ENCODE data around the gene ACACB.

The ACACB gene

DNA sequence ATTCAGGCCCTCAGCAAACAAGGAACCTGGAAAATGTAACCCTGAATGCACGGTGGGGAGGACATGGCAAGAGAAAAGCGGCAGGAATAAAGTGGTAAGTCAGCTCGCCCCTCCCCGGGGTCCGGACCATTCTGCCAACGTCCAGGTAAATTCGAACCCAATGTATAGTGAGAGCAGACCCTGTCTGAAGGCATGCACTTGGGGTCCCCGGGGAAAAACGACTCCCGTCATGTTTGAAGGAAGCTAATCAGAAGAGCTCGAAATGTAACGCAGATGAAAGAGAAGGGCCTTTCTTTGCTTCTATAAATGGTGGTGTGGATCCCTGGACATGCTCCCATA, 193 bp downstream of the ACACB start:
- DNase-seq, result no peak
- no peaks in the 10 kb centered on the region for H3K9me3 ChIP-seq (ENCODE audit: severe bottlenecking)
- no peak overlapping the region for H3K27ac ChIP-seq
- peaks cover 7% of the 10 kb centered on the region for H3K36me3 ChIP-seq
- TF ChIP-seq CTCF (IDR thresholded peaks at IDR 0.05; ENCODE audit: low read depth, low read length), result no peak
- no peak overlapping the region for H3K4me3 ChIP-seq (ENCODE audit: low read depth, low read length)
- no peaks in the 10 kb centered on the region for H3K27me3 ChIP-seq (ENCODE audit: insufficient read depth, low read depth, severe bottlenecking)

- TF ChIP-seq CTCF (IDR thresholded peaks at IDR 0.05; ENCODE audit: low read depth, low read length), result no peak
- Histone ChIP-seq H3K27me3 (ENCODE audit: insufficient read depth, low read depth, severe bottlenecking) (no peaks in the 10 kb centered on the region), H3K36me3 (no peaks in the 10 kb centered on the region), H3K27ac (no peak overlapping the region), H3K9me3 (ENCODE audit: severe bottlenecking) (no peaks in the 10 kb centered on the region), H3K4me3 (ENCODE audit: low read depth, low read length) (no peak overlapping the region)
- DNase-seq, result no peak
Measured at GRCh38 chr12:109120095-109120494, 3.7 kb downstream of the ACACB start.

GRCh38 chr12:109120557-109120956, 4.2 kb downstream of the ACACB start:
- H3K27ac ChIP-seq, result no peak overlapping the region
- DNase-seq, result no peak
- H3K9me3 ChIP-seq (ENCODE audit: severe bottlenecking), result no peaks in the 10 kb centered on the region
- no peak overlapping the region for H3K4me3 ChIP-seq (ENCODE audit: low read depth, low read length)
- no peak for TF ChIP-seq CTCF (IDR thresholded peaks at IDR 0.05; ENCODE audit: low read depth, low read length)
- no peaks in the 10 kb centered on the region for H3K27me3 ChIP-seq (ENCODE audit: insufficient read depth, low read depth, severe bottlenecking)
- H3K36me3 ChIP-seq, result no peaks in the 10 kb centered on the region

DNA sequence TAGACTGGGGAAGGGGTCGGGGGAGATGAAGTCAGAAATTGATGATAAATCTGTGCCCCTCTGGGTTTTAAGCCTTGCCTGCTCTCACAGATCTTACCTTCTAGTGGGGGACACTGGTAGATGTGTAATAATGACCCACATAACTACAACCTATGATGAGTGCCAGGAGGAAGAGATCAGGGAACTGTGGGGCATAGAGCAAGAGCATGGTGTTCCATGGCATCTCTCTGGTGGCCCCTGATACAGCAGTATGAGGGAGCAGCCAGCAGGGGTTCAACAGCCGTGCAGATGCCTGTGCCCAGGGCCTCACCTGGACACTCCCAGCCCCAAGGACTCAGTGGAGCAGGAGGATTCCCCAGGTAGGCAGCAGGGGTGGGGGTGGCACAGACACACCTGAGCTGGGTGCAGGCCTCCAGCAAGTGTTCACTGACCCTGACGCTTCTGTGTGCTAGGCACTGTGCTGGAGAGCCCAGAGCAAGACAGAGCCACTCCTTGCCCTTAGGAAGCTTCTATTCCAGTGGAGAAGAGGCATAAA, 5.0 kb downstream of the ACACB start:
- Histone ChIP-seq H3K27me3 (ENCODE audit: insufficient read depth, low read depth, severe bottlenecking) (no peaks in the 10 kb centered on the region), H3K4me3 (ENCODE audit: low read depth, low read length) (no peak overlapping the region), H3K36me3 (no peaks in the 10 kb centered on the region; the same call in 1 of the 2 replicates), H3K27ac (no peak overlapping the region), H3K9me3 (ENCODE audit: severe bottlenecking) (no peaks in the 10 kb centered on the region)
- no peak for TF ChIP-seq CTCF (IDR thresholded peaks at IDR 0.05; ENCODE audit: low read depth, low read length)
- DNase-seq, result no peak

GRCh38 chr12:109124878-109125648, 8.7 kb downstream of the ACACB start:
- Histone ChIP-seq H3K4me3 (ENCODE audit: low read depth, low read length) (no peak overlapping the region), H3K36me3 (no peaks in the 10 kb centered on the region; the same call in 1 of the 2 replicates), H3K9me3 (ENCODE audit: severe bottlenecking) (no peaks in the 10 kb centered on the region), H3K27ac (no peak overlapping the region), H3K27me3 (ENCODE audit: insufficient read depth, low read depth, severe bottlenecking) (no peaks in the 10 kb centered on the region)
- no peak for DNase-seq
- no peak for TF ChIP-seq CTCF (IDR thresholded peaks at IDR 0.05; ENCODE audit: low read depth, low read length)

DNA sequence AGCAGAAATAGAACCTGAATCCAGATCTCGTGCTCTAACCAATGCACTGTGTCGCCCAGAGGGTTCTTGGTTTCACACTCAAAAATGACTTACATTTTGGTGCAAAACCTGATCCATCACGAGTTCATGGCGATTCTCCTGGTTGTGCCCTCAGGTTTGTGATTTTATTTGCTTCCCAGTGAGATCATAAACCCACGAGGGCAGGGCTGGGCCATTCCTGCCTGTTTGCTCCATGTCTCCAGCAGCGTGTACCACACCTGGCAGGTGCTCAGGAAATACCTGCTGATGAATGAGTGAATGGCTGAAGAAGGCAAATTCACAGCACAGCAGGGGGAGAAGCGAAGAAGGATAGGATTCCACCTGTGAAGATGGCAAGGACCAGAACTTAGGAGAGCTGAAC, 9.4 kb downstream of the ACACB start:
- Histone ChIP-seq H3K27ac (no peak overlapping the region), H3K27me3 (ENCODE audit: insufficient read depth, low read depth, severe bottlenecking) (no peaks in the 10 kb centered on the region), H3K9me3 (ENCODE audit: severe bottlenecking) (no peaks in the 10 kb centered on the region), H3K36me3 (no peaks in the 10 kb centered on the region; the same call in 1 of the 2 replicates), H3K4me3 (ENCODE audit: low read depth, low read length) (no peak overlapping the region)
- no peak for TF ChIP-seq CTCF (IDR thresholded peaks at IDR 0.05; ENCODE audit: low read depth, low read length)
- DNase-seq, result no peak

Measured in WERI-Rb-1 (cell line).